HL-60 (cell line): ENCODE measurements around the gene CTIF.

Experiments used
- DNase-seq, 2 experiments: peaks; one replicate each; pipeline ENCODE4 v3.0.0-alpha.2; 2010 to 2020; ENCODE audit warnings: low read depth in 1 of 2, low spot score in 1 of 2
- H3K27ac ChIP-seq: fragments of 250-450 bp; sonication (Bioruptor Pico); replicated peaks from 2 replicates; pipeline ENCODE4 v1.5.1; 2020; ENCODE audit warnings: mild to moderate bottlenecking, moderate library complexity
- H3K27me3 ChIP-seq: fragments of 250-450 bp; sonication (Bioruptor Pico); 2 replicates; pipeline ENCODE4 v1.5.1; 2021; ENCODE audit warnings: mild to moderate bottlenecking, moderate library complexity; ENCODE audit not compliant: insufficient read depth, poor library complexity, severe bottlenecking
- H3K4me3 ChIP-seq: replicated peaks from 2 replicates; pipeline ENCODE4 v1.5.1; 2011; ENCODE audit warnings: mild to moderate bottlenecking, control low read depth, low read length; ENCODE audit not compliant: insufficient read depth
- CTCF ChIP-seq: IDR thresholded peaks from one replicate; pipeline ENCODE4 v1.5.1; 2011; ENCODE audit warnings: low read length, control low read depth, inconsistent platforms; ENCODE audit not compliant: insufficient read depth
- GABPA ChIP-seq: IDR thresholded peaks from 2 replicates; pipeline ENCODE4 v1.6.1; 2012; ENCODE audit warnings: low read depth
- POLR2AphosphoS5 ChIP-seq: IDR thresholded peaks from 2 replicates; pipeline ENCODE4 v1.6.1; 2012; ENCODE audit warnings: low read depth
- REST ChIP-seq: IDR thresholded peaks from 2 replicates; pipeline ENCODE4 v1.6.1; 2012; ENCODE audit warnings: low read depth; ENCODE audit not compliant: insufficient replicate concordance
- SPI1 ChIP-seq: IDR thresholded peaks from 2 replicates; pipeline ENCODE4 v1.6.1; 2012; ENCODE audit warnings: low read depth, mild to moderate bottlenecking, borderline replicate concordance

The CTIF gene

GRCh38 chr18:48878471-48878870 lies 339.6 kb downstream of the CTIF start:
- H3K27ac ChIP-seq = no peak overlapping the region
- H3K27me3 ChIP-seq = no peaks in the 10 kb centered on the region
- TF ChIP-seq CTCF = no peak
- TF ChIP-seq REST = no peak
- no peak for TF ChIP-seq SPI1
- TF ChIP-seq GABPA = no peak
- TF ChIP-seq POLR2AphosphoS5 = no peak
- DNase-seq = no peak
- H3K4me3 ChIP-seq = no peak overlapping the region

- no peak overlapping the region for H3K27ac ChIP-seq
- no peak overlapping the region for H3K4me3 ChIP-seq
- no peak for DNase-seq
- no peak for TF ChIP-seq POLR2AphosphoS5
- no peak for TF ChIP-seq GABPA
- no peak for TF ChIP-seq CTCF
- no peak for TF ChIP-seq REST
- TF ChIP-seq SPI1 = no peak
- no peaks in the 10 kb centered on the region for H3K27me3 ChIP-seq
These were observed 340.2 kb downstream of the CTIF start for GRCh38 chr18:48879008-48879431.

- Histone ChIP-seq H3K27ac (no peak overlapping the region), H3K4me3 (no peak overlapping the region), H3K27me3 (no peaks in the 10 kb centered on the region)
- TF ChIP-seq CTCF (no peak), POLR2AphosphoS5 (no peak), GABPA (no peak), REST (no peak), SPI1 (no peak)
- no peak for DNase-seq
These were observed 342.1 kb downstream of the CTIF start for GRCh38 chr18:48880931-48881330.
